NK-92 (cell line): ENCODE data around the gene EPHA2.

Experiments
- DNase-seq: peaks from one replicate; lab custom pipeline; 2025; ENCODE audit not compliant: unreplicated experiment; lab: John Stamatoyannopoulos, UW

The EPHA2 gene

GRCh38 chr1:16151196-16151994 is 4.5 kb downstream of the EPHA2 start:
- DNase-seq = no peak

GRCh38 chr1:16150508-16150907 is 5.4 kb downstream of the EPHA2 start:
- DNase-seq = no peak

- DNase-seq = no peak
Observed at GRCh38 chr1:16149702-16150488, 6.0 kb downstream of the EPHA2 start.

- no peak for DNase-seq
Observed at GRCh38 chr1:16149146-16149545, 6.7 kb downstream of the EPHA2 start.

- no peak for DNase-seq
Observed at GRCh38 chr1:16148329-16149092, 7.4 kb downstream of the EPHA2 start.

DNA sequence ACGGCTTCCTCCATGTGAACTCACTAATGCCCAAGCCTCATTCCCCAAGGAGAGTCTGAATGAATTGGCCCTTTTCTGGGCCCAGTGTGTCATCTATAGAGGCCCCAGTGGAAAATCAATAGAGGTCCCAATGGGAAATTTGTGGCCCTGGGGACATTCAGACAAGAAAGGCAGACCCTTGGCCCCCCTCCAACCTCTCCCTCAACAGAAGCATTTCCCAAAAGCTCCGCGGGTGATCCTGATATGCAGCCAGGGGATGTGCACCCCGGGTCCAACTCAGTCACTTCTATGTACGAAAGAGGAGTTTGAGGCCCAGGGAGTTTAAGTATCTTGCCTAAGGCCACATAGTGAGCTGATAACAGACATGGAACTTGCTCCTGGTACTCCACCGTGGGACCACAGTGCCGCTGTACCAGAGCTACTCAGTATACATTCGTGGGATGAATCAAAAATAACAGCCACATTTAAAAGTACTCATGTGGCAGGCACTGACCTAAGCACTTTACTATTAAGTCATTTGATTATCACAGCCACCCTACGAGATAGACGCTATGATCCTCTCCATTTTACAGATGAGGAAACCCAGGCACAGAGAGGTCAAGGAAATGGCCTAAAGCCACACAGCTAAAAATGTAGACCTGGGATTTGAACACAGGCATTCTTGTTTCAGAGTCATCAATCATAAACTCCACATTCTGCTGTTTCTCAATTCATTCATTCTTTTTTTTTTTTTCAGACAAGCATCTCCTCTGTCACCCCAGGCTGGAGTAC is 8.5 kb downstream of the EPHA2 start:
- DNase-seq = no peak

DNA sequence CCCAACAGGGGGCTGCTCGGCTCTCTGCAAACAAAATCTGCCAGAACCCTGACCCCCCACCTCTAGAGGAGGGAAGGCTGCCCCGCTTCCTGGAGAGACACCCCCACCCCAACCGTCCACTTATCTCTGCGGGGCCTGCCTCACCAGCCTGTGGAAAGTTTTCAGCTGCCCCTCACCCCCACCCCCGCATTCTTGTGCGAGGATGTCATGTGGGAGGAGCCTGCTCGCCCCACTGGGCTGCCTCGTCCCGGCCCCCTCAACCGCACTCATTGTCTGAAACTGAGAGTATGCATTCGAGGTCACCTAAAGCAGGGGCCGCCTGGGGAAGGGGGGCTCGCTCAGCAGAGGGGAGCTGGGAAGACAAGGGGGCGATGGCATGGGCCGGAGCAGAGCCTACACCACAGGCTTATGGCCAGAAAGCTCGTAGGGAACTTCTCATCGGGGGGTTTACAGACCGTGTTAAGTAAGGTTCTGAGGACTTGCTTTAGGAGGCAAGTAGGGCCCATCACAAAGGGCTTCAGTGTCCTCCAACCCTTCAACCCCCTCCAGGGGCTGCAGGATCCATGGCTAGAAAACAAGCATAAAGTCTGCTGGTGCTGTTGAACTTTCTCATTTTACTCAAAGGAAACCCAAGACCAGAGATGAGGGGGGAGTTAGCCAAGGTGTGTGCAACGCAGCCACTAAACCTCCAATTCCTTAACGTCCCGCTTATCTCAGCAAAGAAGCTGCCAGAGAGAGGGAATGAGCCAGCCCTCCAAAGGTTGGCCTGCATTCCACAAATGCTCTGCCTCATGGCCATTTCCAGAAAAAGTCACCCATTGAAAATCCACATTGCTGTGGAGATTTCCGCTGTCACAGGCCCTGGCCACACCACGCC is 9.4 kb downstream of the EPHA2 start:
- DNase-seq = no peak

GRCh38 chr1:16145662-16146278 is 10.1 kb downstream of the EPHA2 start:
- no peak for DNase-seq

GRCh38 chr1:16145030-16145661 is 10.7 kb downstream of the EPHA2 start:
- DNase-seq = no peak

DNA sequence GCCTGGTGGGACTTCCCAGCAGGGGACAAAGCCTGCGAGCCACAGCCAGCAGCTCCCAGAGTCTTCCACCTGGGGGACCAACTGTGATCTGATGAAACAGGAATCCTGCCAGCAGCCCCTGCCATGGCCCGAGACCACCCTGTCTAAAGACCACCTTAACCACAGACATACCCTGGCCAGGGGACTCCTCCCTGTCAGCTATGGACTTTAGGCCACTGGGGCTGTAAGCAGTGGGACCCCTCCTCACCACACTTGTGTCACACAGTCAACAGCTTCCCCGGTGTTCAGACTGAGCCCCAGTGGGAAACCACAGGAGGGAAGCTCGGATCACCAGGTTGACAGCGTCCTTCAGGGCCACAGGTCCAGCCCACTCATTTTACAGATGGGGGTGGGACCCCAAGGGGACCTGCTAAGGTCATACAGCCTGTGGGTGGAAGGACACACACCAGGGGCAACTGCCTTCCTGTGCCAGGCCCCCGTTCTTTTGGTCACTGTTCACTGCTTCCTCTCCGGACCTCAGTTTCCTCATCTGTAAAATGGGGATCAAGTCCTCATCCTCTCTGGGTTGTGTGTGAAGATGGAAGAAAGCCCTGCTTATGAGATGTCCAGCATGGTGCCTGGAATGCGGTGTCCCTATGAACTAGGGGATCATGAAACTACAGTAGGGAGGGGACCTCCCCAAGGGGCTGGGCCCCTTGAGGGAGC is 11.4 kb downstream of the EPHA2 start:
- DNase-seq = no peak

GRCh38 chr1:16143566-16144324 is 12.1 kb downstream of the EPHA2 start:
- DNase-seq = no peak

GRCh38 chr1:16143005-16143565 is 12.8 kb downstream of the EPHA2 start:
- DNase-seq = no peak

- no peak for DNase-seq
Observed at GRCh38 chr1:16142383-16142995, 13.4 kb downstream of the EPHA2 start.

- DNase-seq = no peak
Observed at GRCh38 chr1:16141573-16142336, 14.1 kb downstream of the EPHA2 start.

DNA sequence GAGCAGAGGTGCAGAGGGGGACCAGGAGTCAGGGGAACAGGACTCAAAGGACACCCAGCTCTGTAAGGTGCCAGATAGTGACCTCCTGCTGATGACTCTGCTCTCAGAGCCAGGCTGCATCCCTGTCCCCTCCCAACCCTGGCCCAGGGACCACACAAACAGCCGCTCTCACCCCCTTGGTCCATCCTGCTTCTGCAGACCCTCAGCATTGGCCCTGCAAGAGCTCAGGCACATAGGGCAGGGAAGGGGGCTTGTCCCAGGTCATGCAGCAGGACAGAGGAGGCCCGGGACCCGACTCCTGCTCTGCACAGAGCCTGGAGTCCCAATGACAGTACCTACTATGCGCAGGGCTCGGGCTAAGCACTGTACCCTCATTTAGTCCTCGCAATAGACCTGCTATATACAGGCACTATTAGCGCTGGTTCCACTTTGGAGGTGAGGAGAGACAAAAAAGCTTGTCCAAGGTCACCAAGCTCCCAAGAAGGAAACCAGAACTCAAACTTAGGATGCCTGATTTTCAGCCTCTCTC is 15.7 kb downstream of the EPHA2 start:
- no peak for DNase-seq

GRCh38 chr1:16139473-16139962 is 16.4 kb downstream of the EPHA2 start:
- DNase-seq = no peak
